Measurements from ENCODE around the gene TMEM245.

The TMEM245 gene

GRCh38 chr9:109100543-109101201 lies 19.1 kb downstream of the TMEM245 start:
- no peak for DNase-seq

DNA sequence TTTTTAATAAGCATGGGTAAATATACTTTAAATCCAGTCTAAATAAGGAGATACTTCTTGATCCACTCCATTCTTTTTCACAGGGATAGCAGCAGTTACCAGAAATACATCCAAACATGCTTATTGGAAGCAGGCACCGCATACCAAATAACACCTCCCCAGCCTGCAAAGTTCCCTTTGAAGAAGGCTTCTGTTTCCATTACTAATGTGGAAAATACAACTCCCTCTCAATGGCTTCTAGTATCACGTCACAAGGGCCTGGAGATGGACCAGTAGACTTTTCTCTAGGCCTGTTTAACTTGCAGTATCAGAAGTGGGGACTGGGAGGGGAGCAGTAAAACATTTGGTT lies 20.8 kb downstream of the TMEM245 start:
- DNase-seq = no peak

DNA sequence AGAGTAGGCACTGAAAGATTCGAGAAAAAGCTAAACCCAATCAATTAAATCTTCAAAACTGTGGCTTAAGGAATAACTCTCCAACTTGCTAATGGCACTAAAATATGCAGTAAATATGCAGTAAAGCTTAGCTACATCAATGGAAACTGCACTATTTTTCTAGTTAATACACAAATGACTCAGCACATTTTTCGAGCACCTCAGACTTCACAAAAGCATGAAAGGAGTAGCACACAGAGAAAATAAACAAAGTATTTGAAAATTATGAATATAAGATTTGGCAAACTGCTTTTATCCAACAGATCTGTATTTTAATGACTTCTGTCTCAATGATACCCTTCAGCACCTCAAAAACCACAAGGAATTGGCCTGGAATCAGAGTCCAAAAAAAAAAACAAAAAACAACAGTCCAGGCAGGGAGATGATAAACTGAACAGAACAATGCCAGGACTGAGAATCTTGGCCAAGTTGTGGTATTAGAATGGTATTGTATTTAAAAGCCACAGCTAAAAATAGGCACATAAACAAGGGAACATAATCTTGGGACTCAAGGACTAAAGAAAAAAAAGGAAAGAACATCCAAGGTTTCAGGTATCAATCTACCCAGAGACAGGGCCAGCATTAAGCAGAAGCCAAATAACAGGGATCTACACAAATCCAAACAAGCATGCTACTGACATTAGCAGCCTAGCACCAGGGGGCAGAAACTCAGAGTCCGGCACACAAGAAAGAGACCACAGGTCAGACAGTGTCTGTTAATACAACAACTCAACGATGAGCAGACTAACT lies 21.4 kb downstream of the TMEM245 start:
- DNase-seq = no peak

- DNase-seq = no peak
These were observed 22.6 kb downstream of the TMEM245 start for GRCh38 chr9:109097146-109097545.

DNA sequence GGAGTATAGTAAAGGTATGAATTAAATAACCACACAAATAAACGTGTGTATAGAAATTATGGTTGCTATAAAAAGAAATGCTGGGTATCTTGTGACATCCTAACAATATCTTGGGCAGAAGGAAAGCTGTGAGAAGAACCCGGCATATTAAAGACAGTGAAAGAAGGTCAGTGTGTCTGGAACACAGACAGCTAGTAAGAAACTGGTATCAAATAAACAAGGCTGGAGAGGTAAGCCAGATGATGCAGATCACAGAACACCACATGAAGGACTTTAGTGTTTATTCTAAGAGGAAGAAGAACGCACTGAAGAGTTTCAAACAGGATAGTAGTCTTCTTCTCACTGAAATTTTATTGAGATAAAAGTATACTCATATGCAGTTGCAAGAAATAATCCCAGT lies 24.4 kb downstream of the TMEM245 start:
- no peak for DNase-seq

GRCh38 chr9:109094268-109094667 lies 25.5 kb downstream of the TMEM245 start:
- no peak for DNase-seq

DNA sequence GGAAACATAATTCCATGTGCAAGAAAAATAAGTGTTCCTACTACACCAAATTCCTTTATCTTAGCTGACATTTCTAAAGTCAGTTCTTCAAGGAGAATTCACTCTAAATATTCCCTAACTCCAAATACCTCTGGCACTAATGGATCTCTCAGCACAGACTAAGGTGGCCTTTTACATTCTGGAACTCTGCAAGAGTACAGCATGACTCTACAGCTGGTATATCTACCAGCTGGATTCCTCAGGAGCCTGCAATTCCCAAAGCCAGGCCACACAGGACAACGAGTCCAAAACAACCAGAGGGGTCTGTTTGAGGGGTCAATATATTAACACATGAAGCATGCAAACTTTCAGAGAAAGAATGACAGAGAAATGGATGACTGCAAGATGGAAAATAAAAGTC lies 27.2 kb downstream of the TMEM245 start:
- no peak for DNase-seq

DNA sequence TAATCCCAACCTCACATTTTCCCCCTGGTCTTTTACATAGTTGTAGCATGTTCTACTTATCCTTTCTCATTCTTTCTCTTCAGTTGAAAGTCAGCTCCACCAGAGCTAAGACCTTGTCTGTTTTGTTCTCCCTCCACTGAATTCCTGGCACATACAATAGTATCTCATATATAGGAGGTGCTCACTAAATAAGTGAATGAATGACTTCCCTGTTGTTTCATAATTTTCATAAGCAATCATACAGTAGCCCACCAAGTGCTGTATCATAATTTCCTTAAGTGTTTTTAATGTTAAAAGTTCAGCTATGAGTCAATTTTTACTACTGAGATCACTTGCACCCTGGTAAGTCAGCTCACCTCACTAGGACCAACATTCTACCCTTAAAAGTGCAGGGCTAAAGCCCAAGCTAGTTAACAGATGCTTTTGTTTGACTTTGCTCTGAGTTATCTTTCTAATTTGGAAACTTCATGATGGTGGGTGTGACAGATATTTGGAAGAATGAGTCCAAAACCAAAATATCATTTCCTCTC lies 27.6 kb downstream of the TMEM245 start:
- no peak for DNase-seq

- DNase-seq = no peak
These were observed 31.5 kb downstream of the TMEM245 start for GRCh38 chr9:109088221-109088620.

DNA sequence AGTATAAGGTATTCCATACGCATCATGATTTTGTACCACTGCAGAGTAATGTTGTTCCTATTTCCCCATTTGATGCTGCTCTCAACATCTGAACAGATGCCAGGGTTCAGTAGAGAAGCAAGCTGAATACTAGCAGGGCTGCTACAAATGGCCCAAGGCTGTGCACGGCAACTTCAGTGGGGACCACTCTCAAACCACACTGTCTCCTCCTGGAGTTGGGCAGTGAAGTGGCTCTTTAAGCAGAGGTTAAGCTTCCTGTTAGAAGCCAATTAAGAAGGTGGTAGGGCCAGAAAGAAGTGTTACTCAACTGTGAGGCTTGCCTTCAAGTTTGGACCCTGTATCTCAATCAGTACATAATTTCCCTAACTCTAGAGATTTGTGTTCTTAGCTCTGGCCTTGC lies 32.0 kb downstream of the TMEM245 start:
- no peak for DNase-seq

GRCh38 chr9:109086221-109086620 lies 33.5 kb downstream of the TMEM245 start:
- no peak for DNase-seq

GRCh38 chr9:109085510-109085909 lies 34.2 kb downstream of the TMEM245 start:
- no peak for DNase-seq

DNA sequence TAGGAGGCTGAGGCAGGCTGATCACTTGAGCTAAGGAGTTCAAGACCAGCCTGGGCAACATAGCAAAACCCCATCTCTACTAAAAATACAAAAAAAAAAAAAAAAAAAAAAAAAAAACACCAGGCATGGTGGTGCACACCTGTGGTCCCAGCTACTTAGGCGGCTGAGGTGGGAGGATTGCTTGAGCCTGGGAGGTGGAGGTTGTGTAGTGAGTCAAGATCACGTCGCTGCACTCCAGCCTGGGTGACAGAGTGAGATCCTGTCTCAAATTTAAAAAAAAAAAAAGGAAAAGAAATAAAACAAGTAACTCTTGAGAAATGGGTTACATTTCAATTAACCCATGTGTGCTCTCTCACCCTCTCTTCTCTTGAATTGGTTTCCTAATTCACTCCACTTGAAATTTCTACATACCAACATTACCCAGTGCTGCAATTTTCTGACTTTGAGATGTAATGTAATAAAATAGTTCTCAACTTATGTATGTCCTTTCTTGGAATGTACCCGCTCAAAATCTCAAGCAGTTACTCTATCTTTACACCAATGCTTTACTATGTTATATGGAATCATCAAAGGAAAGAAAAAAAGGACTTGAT lies 35.8 kb downstream of the TMEM245 start:
- DNase-seq = no peak

GRCh38 chr9:109083141-109083540 lies 36.6 kb downstream of the TMEM245 start:
- DNase-seq = no peak

GRCh38 chr9:109082091-109082620 lies 37.6 kb downstream of the TMEM245 start:
- no peak for DNase-seq

GRCh38 chr9:109074236-109074889 lies 45.4 kb downstream of the TMEM245 start:
- no peak for DNase-seq

DNA sequence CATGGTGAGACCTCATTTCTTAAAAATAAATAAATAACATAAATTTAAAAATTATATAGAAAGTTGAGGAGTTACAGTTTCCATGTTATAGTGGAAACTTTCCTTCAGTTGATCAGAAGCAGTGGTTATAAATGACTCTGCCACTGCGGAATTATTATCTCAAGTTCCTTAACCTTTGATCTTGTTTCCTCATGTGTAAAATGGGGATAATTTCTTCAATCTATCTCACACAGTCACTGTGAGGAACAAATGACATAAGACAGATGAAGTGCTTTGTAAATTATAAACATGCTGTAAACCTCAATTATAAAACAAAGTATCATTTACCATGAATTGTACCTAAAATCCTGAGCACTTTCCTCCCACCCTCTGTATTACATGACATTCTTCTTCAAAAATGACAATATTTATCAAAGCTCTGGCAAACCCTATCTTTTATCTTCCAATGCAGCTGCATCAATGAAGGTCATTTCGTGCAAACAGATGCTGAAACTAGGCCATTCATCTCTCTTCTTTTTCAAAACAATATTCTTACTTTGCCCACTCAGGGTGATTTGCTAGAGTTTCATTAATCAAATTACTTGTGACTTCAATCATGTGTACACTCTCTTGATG lies 46.8 kb downstream of the TMEM245 start:
- no peak for DNase-seq

DNA sequence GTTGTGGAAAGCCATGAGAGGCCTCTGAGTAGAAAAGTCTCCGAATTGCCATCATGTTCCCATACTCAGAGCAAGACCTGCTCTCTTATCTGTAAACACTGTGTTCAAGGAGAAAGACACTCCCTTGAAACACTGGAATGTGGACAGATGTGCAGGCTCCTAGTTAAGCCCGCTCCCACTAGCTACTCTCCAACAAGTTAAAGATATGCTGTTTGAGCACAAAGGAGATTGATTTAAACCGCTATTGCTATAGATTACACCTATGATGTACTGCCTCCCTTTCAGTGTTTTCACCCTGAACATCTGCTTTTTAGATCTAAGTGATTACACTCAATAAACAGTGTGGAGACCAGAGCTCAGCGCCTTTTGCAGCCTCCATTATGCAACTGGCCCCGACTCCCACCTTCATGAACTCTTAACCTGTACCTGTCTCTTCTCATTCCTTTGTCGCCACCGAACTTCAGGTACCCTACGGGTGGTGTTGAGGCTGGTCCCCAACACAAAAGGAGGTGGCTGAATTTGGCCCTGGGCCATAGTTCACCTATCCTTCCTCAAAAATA lies 47.5 kb downstream of the TMEM245 start:
- DNase-seq = no peak

GRCh38 chr9:109068764-109069163 lies 51.0 kb downstream of the TMEM245 start:
- DNase-seq = no peak

DNA sequence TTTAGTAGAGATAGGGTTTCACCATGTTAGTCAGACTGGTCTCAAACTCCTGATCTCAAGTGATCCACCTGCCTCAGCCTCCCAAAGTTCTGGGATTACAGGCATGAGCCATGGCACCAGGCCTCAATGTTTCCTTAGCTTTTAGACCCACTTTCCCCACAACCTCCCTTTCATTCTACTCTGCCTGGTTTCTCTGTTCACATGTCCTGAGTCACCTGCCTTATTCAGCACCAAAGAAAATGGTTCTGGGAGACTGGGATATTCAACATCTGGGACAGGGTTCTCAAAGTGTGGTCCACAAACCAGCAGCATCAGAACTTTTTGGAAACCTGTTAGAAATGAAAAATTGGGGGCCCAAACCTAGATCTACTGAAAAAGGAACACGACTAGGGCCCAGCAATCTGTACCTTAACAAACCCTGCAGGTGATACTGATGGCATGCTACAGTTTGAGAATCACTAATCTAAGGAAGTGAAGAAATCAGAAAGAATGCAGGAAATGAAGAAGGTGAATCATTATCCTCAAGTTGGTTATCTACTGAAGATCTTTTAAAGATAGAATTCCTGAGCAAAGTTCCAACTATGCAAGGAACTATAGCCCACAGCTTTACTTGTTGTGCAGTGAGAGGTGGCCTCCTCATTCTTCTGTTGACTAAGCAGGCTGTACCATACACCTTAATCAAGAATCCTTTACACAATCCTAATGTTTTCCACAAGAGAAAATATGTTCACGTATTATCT lies 54.6 kb downstream of the TMEM245 start:
- no peak for DNase-seq

- no peak for DNase-seq
These were observed 56.0 kb downstream of the TMEM245 start for GRCh38 chr9:109063760-109064159.

DNA sequence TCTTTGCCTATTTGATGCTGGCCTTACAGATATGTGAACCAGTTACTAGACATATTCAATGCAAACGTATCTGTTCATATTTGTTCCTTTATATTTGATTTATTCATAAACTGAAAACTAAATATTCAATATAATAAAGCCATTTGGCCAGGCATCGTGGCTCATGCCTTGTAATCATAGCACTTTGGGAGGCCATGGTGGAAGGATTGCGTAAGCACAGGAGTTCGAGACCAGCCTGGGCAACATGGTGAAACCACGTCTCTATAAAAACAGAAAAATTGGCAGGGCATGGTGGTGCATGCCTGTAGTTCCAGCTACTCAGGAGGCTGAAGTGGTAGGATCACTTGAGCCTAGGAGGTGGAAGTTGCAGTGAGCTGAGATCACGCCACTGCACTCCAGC lies 57.2 kb downstream of the TMEM245 start:
- no peak for DNase-seq
